ENCODE results near the gene MYCBP2. TPM values are rescaled to one million over a fixed set of nuclear protein-coding genes. Genes with fewer than 3 reads are reported as not detected.

Gene MYCBP2
- total and polyA plus RNA-seq, 4 donors: 12.1 to 86.4 (median 30.0) TPM

DNA sequence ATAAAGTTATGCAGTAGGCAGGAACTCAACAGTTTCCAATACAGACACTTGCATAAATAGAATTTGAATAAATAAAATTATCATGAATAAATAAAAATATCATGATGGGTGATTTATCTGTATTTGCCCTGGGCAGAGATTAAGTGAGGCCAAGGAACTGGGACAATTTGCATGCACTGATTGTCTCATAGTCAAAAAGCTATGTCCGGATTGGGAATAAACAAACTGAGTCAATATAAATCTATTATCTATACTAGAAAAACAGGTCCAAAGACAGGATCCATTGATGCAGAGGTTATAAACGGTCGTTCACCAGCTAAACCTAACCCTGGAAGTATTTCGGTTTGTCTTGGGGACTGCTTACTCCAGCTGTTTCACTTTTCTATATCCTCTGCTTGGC, 273.7 kb downstream of the MYCBP2 start:
- 78% methylated on average over 4 of the region's 4 CpGs for WGBS
- Histone ChIP-seq H3K4me3 (ENCODE audit: low read depth in 1 of 3, low read length in 3 of 3) (no peak overlapping the region), H3K9ac (ENCODE audit: low read depth in 1 of 2, low read length in 2 of 2) (no peak overlapping the region), H3K36me3 (ENCODE audit: control insufficient read depth in 4 of 4, insufficient read depth in 3 of 4, low read depth in 1 of 4, low read length in 3 of 4) (peaks cover 0 to 21% (median 11%) of the 10 kb centered on the region in 4 donors), H3K9me3 (ENCODE audit: control insufficient read depth in 4 of 4, low read length in 3 of 4) (no peaks in the 10 kb centered on the region), H3K27ac (ENCODE audit: low read depth in 1 of 2, low read length in 2 of 2) (no peak overlapping the region), H3K27me3 (ENCODE audit: control insufficient read depth in 4 of 4, insufficient read depth in 4 of 4, low read length in 3 of 4) (no peaks in the 10 kb centered on the region), H3K4me1 (ENCODE audit: control insufficient read depth in 4 of 4, insufficient read depth in 4 of 4, low read length in 3 of 4) (peaks cover 10 to 44% (median 31%) of the 10 kb centered on the region in 4 donors)
- no peak for DNase-seq (ENCODE audit: low spot score)
- no peak for TF ChIP-seq TAF1 (conservative IDR thresholded peaks at IDR 0.05)
- TF ChIP-seq FOXA2 (IDR thresholded peaks at IDR 0.05): no peak
- TF ChIP-seq FOXA1 (IDR thresholded peaks at IDR 0.05): no peak
- TF ChIP-seq YY1 (IDR thresholded peaks at IDR 0.05): no peak
- TF ChIP-seq JUND (IDR thresholded peaks at IDR 0.05): no peak
- TF ChIP-seq, protein P1, sequence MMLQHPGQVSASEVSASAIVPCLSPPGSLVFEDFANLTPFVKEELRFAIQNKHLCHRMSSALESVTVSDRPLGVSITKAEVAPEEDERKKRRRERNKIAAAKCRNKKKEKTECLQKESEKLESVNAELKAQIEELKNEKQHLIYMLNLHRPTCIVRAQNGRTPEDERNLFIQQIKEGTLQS (IDR thresholded peaks at IDR 0.05): no peak
- TF ChIP-seq GABPA (IDR thresholded peaks at IDR 0.05 in 1 of 2, conservative IDR thresholded peaks at IDR 0.05 in 1 of 2): no peak
- TF ChIP-seq, protein P2, sequence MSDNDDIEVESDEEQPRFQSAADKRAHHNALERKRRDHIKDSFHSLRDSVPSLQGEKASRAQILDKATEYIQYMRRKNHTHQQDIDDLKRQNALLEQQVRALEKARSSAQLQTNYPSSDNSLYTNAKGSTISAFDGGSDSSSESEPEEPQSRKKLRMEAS (IDR thresholded peaks at IDR 0.05): no peak
- no peak for TF ChIP-seq SP1 (IDR thresholded peaks at IDR 0.05)
- TF ChIP-seq RXRA (IDR thresholded peaks at IDR 0.05): no peak
- TF ChIP-seq, protein P3, sequence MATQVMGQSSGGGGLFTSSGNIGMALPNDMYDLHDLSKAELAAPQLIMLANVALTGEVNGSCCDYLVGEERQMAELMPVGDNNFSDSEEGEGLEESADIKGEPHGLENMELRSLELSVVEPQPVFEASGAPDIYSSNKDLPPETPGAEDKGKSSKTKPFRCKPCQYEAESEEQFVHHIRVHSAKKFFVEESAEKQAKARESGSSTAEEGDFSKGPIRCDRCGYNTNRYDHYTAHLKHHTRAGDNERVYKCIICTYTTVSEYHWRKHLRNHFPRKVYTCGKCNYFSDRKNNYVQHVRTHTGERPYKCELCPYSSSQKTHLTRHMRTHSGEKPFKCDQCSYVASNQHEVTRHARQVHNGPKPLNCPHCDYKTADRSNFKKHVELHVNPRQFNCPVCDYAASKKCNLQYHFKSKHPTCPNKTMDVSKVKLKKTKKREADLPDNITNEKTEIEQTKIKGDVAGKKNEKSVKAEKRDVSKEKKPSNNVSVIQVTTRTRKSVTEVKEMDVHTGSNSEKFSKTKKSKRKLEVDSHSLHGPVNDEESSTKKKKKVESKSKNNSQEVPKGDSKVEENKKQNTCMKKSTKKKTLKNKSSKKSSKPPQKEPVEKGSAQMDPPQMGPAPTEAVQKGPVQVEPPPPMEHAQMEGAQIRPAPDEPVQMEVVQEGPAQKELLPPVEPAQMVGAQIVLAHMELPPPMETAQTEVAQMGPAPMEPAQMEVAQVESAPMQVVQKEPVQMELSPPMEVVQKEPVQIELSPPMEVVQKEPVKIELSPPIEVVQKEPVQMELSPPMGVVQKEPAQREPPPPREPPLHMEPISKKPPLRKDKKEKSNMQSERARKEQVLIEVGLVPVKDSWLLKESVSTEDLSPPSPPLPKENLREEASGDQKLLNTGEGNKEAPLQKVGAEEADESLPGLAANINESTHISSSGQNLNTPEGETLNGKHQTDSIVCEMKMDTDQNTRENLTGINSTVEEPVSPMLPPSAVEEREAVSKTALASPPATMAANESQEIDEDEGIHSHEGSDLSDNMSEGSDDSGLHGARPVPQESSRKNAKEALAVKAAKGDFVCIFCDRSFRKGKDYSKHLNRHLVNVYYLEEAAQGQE (IDR thresholded peaks at IDR 0.05): no peak
- TF ChIP-seq HNF4A (conservative IDR thresholded peaks at IDR 0.05): no peak
- TF ChIP-seq, protein P4, sequence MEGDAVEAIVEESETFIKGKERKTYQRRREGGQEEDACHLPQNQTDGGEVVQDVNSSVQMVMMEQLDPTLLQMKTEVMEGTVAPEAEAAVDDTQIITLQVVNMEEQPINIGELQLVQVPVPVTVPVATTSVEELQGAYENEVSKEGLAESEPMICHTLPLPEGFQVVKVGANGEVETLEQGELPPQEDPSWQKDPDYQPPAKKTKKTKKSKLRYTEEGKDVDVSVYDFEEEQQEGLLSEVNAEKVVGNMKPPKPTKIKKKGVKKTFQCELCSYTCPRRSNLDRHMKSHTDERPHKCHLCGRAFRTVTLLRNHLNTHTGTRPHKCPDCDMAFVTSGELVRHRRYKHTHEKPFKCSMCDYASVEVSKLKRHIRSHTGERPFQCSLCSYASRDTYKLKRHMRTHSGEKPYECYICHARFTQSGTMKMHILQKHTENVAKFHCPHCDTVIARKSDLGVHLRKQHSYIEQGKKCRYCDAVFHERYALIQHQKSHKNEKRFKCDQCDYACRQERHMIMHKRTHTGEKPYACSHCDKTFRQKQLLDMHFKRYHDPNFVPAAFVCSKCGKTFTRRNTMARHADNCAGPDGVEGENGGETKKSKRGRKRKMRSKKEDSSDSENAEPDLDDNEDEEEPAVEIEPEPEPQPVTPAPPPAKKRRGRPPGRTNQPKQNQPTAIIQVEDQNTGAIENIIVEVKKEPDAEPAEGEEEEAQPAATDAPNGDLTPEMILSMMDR (IDR thresholded peaks at IDR 0.05; ENCODE audit: low read depth, low read length, missing input control): no peak
- no peak for TF ChIP-seq HNF4G (IDR thresholded peaks at IDR 0.05)
- no peak for TF ChIP-seq RAD21 (IDR thresholded peaks at IDR 0.05)
- TF ChIP-seq, protein P5, sequence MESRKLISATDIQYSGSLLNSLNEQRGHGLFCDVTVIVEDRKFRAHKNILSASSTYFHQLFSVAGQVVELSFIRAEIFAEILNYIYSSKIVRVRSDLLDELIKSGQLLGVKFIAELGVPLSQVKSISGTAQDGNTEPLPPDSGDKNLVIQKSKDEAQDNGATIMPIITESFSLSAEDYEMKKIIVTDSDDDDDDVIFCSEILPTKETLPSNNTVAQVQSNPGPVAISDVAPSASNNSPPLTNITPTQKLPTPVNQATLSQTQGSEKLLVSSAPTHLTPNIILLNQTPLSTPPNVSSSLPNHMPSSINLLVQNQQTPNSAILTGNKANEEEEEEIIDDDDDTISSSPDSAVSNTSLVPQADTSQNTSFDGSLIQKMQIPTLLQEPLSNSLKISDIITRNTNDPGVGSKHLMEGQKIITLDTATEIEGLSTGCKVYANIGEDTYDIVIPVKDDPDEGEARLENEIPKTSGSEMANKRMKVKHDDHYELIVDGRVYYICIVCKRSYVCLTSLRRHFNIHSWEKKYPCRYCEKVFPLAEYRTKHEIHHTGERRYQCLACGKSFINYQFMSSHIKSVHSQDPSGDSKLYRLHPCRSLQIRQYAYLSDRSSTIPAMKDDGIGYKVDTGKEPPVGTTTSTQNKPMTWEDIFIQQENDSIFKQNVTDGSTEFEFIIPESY (IDR thresholded peaks at IDR 0.05): no peak

DNA sequence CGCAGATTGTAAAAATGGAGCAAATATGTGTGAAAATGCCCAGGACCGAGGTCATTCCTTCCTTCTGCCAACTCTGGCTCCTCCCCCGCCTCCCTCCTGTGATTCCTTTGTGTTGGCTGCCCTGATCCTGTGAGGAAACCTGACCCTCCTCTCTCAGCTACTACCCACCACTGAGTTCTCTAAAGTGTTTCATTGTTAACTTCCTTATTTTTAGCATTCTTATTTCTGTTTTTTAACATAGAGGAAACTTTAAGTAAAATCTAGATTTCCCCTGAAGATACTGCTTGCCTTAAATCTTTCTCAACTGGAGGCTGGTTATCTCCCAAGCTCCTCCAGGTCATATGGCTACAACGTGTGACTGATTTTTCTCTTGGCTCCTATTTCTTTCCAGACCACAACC, 278.2 kb downstream of the MYCBP2 start:
- H3K27me3 ChIP-seq (ENCODE audit: control insufficient read depth in 4 of 4, insufficient read depth in 4 of 4, low read length in 3 of 4): no peaks in the 10 kb centered on the region
- WGBS: 62% methylated on average over 4 of the region's 4 CpGs
- no peak overlapping the region for H3K4me3 ChIP-seq (ENCODE audit: low read depth in 1 of 3, low read length in 3 of 3)
- no peak for DNase-seq (ENCODE audit: low spot score)
- H3K27ac ChIP-seq (ENCODE audit: low read depth in 1 of 2, low read length in 2 of 2): no peak overlapping the region
- H3K9ac ChIP-seq (ENCODE audit: low read depth in 1 of 2, low read length in 2 of 2): no peak overlapping the region
- H3K9me3 ChIP-seq (ENCODE audit: control insufficient read depth in 4 of 4, low read length in 3 of 4): no peaks in the 10 kb centered on the region
- TF ChIP-seq RAD21 (IDR thresholded peaks at IDR 0.05): no peak
- peaks cover 3 to 25% (median 14%) of the 10 kb centered on the region in 4 donors for H3K36me3 ChIP-seq (ENCODE audit: control insufficient read depth in 4 of 4, insufficient read depth in 3 of 4, low read depth in 1 of 4, low read length in 3 of 4)
- H3K4me1 ChIP-seq (ENCODE audit: control insufficient read depth in 4 of 4, insufficient read depth in 4 of 4, low read length in 3 of 4): peaks cover 0 to 5% (median 3%) of the 10 kb centered on the region in 4 donors

Data from liver (tissue), 9 donors.